Measurements from ENCODE around the gene RRP1B.
"Not testable (repeated sequence)": the region's sequence is repeated elsewhere in the genome, so short reads cannot be mapped to it uniquely, and the experiment has no call there.

Gene RRP1B, protein sequence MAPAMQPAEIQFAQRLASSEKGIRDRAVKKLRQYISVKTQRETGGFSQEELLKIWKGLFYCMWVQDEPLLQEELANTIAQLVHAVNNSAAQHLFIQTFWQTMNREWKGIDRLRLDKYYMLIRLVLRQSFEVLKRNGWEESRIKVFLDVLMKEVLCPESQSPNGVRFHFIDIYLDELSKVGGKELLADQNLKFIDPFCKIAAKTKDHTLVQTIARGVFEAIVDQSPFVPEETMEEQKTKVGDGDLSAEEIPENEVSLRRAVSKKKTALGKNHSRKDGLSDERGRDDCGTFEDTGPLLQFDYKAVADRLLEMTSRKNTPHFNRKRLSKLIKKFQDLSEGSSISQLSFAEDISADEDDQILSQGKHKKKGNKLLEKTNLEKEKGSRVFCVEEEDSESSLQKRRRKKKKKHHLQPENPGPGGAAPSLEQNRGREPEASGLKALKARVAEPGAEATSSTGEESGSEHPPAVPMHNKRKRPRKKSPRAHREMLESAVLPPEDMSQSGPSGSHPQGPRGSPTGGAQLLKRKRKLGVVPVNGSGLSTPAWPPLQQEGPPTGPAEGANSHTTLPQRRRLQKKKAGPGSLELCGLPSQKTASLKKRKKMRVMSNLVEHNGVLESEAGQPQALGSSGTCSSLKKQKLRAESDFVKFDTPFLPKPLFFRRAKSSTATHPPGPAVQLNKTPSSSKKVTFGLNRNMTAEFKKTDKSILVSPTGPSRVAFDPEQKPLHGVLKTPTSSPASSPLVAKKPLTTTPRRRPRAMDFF

DNA sequence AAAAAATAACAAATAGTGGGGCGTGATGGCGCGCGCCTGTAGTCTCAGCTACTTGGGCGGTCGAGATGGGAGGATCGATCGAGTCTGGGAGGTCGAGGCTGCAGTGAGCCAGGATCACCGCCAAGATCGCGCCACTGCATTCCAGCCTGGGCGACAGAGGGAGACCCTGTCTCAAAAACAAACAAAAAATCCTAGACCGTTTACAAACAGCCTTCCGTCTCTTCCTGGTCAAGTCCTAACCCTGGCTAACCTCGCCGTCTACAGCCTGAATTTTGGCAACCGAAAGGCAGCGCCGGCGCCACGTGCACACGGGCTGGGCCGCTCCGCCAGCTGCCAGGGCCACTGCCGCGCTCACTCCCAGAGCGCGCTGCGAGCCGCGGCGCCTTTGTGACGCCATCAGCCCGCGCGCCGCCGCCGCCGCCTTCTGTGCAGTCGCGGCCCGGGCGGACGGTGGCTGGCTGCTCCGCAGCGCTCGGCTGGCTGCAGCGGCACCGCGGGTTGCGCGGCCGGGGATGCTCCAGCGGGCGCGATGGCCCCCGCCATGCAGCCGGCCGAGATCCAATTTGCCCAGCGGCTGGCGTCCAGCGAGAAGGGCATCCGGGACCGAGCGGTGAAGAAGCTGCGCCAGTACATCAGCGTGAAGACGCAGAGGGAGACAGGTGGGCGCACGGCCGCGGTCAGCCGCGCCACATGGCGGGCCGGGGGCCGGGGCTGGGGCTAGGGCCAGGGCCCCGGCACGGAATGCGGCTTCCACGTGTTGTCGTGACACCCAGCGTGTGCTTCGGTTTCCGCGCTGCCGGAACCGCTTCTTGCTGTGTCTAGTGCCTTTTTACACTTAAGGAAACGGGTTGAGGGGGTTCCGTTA, at the start of gene RRP1B, which contains the start of gene HSF2BP:
Gene RRP1B (plus strand): TSS at position 425 of the 865 bp plus-strand sequence. CDS start 105 bp downstream, at position 530.
Gene HSF2BP (minus strand): TSS at position 353 of the 865 bp plus-strand sequence. CDS start 1,392 bp downstream, outside the sequence.
- peak in 52 of 56 donors; percentile 14 to 84 (median 66) for DNase-seq

DNA sequence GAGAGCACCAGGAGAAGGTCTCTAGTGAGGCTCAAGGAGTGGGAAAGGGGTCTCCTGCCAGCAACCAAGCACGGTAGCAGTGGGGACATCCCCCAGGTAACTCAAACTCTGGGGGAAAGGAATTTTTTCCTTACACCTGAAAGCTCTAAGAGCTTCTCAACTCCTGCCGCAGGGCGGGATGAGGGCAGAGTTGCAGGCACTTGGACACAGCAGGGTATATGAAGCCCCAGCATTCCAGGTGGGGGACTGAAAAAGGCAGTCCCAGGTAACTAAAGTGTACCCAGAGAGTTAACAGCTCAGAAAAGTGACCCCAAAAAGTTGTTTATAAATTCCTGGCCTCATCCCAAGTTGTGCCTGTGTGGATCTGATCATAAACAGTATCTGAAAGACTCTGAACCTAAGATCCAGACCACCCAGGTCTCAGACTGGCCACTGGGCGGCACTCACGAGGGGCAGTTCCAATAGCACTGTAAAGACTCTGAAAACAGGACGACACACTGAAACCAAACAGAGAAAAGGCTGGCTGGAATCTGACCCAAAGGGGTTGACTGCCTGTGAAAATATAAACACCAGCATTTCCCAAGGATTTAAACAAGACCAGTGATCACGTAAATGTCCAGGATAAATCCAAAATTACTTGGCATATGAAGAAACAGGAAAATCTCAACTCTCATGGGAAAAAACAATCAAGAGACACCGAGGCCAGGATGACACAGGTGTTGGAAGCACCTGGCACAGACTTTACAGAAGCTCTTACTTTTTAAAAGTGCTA, 47.6 kb upstream of the RRP1B start:
- DNase-seq, result peak in 16 of 56 donors; percentile 2 to 58 (median 10)

DNA sequence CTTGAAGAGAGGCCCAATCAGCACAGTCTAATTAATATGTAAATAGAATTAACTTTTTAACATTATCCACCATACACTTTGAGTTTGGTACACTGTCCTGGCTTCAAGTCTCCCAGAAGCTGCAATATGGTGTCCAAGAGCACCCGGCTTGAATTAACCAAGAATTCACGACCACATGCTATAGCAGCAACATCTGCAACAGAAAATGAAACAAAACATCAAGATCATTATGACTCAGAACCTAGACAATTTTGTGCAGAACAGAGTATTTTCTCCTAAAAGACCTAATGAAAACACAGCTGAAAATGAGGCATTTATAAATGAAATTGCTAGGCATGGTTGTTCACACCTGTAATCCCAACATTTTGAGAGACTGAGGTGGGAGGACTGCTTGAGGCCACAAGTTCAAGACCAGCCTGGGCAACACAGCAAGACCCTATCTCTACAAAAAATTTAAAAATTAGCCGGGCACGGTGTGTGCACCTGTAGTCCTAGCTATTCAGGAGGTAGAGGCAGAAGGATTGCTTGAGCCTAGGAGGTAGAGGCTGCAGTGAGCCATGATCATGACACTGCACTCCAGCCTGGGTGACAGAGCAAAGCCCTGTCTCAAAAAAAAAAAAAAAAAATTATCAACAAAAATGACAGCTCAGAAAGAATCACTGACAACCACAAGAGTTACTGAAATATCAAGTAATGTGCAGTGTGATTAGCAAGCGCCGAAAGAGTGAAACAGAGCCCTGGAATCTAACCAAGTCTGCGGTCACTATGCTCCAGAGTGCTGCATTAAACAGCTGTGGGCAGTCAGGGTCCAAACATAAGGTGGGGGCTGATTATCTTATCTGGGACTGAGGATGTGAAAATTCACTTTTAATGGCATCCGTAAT, 45.4 kb upstream of the RRP1B start:
- DNase-seq, result no peak

DNA sequence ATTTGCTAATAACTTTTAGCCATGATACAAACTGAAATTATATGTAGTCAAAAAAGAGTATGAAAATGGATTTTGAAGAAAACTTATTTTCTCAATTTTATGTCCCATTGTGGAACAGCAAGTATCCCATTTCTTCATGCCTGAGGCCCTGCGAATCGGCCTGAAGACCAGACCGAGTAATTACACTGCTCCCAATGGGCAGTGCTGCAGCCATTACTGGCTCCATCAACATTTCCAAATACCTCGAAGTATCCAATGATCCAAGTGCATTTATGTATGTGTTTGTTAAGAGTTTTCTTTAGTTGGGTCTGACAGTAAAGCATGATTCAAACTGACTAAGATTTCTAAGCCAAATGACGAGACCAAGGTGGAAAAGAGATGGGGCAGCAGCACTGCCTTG, 44.5 kb upstream of the RRP1B start:
- DNase-seq, result no peak

DNA sequence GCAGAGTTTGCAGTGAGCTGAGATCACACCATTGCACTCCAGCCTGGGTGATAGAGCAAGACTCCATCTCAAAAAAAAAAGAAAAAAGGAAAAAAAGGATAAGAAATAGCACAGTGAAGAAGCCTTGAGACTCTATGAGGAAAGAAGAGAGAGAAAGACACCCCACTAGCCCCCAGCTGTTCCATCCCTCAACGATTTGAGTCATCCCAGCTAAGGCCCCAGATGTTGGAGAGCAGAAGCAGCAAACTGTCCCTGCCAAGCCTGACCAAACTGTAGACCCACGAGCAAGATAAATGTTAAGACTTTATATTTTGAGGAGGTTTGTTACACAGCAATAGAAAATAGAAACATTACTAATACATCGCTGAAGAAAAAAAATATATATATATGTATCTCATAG, 42.5 kb upstream of the RRP1B start:
- DNase-seq, result not testable (repeated sequence)

DNA sequence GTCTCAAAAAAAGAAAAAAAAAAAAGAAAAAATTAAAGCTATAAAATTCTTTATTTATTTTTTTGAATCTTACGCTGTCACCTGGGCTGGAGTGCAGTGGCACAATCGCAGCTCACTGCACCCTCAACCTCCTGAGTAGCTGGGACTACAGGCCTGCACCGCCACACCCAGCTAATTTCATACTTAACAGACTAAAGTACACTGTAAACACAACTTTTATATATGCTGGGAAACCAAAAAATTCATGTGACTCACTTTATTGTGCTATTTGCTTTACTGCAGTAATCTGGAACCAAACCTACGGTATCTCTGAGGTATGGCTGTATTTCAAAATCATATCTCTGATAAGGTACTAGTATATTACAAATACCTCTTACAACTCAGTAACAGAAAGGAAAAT, 40.4 kb upstream of the RRP1B start:
- DNase-seq, result no peak

DNA sequence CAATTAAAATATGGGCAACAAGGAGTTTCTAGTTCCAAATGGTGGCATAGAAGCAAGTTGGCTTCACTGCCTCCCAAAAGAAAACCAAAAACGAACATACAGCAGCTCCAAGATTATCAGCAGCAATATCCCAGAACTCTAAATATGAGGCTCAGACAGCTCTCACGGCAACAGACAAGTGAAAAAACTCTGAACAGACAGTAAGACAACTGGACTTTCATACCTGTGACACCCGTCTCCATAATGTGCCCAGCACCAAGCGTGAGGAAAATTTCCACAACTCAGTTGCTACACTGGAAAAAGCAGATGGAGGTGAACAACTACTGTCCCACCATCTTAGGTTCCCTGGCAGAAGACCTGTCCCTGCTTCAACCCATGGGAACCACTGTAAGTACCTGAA, 40.0 kb upstream of the RRP1B start:
- DNase-seq, result no peak

DNA sequence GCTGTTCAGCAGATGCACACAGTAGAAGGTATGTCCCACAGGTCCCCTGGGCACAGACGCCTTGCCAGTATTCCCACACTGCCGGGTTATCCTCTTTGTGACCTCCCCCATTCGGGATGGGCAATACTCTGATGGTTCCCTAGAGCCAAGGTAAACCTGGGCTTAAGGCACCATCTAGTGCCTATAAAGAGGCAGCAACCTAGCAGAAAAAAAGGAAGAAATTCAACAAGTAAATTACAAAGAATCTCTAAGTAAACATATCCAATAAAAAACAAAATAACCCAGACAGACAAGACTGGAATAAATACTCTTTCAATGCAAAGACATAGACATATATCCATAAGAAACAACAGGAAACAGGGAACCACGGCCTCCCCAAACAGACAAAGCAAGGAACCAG, 39.5 kb upstream of the RRP1B start:
- DNase-seq, result no peak

DNA sequence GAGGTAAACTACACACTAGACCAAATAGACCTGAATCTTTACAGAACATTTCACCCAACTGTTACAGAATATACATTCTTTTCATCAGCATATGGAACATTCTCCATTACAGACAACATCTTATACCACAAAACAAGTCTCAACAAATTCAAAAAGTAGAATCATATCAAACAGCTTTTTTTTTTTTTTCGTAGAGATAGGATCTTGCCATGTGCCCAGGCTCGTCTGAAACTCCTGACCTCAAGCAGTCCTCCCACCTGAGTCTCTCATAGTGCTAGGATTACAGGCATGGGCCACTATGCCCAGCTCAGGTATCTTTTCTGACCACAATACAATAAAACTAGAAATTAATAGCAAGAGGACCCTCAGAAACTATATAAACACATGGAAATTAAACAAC, 36.6 kb upstream of the RRP1B start:
- DNase-seq, result no peak

DNA sequence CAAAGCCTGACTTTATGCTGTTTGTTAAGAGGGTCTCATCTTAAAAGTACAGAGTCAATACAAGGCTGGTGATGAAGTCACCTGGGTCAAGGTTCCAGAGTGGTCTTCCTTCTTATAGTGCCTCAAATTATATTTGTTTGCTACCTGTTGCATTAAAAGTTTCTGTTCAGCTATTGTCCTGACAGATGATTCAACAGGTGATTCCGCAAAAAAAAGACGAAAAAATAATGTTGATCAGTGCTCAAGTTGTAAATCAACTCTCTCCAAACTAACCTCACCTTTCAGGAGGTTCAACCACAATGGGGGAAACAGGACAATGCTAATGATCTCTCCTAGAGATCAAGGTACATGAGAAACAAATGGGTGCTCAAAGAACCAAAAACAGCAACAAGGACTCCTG, 35.8 kb upstream of the RRP1B start:
- no peak for DNase-seq

DNA sequence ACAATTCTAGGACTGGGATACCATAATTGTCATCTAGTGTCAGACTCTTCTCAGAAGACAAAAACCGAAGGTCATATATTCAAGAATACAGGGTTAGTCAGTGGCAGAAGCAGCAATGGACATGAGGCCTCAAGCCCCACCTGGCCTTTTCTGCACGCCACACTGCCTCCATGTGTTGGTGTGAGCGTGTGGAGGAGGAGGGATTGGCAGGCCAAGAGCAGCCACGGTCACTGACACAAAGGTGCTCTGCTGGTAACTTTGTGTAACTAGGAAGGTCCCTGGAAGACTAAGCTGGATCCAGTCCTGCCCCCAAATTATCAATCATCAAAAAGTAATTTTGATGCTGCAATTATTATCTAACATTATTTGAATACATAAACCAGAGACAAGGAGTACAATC, 35.0 kb upstream of the RRP1B start:
- DNase-seq, result no peak

DNA sequence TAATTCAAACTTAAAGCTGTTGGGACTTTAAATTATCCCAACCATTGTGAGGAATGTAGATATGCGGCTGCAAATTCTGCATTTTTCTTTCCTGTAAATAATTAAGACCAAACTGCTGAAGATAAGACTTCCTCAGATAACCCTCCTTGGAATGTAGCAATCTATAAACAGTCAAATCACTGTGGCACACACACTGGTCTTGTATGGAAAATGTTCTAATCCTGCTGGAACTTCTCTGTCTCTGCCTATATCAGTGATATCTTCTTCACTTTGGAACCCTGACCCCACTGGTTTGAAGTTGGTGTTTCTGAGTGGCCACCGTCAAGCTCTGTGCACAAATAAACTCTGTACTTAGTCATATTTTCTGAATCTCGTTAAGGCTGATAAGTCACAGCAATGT, 33.0 kb upstream of the RRP1B start:
- no peak for DNase-seq

DNA sequence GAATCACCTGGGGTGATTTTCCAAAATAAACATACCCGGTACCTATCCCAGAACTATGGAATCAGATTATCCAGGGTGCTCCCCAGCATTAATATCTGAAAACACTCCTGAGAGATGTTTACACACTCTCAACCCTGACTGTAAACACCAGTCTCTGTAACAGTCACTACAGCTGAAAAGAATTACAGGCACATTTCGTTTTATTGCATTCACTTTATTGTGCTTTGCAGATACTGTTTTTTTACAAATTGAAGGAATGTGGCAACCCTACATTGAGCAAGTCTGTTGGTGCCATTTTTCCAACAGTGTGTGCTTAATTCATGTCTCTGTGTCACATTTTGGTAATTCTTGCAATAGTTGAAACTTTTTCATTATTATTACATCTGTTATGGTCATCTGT, 31.8 kb upstream of the RRP1B start:
- no peak for DNase-seq

DNA sequence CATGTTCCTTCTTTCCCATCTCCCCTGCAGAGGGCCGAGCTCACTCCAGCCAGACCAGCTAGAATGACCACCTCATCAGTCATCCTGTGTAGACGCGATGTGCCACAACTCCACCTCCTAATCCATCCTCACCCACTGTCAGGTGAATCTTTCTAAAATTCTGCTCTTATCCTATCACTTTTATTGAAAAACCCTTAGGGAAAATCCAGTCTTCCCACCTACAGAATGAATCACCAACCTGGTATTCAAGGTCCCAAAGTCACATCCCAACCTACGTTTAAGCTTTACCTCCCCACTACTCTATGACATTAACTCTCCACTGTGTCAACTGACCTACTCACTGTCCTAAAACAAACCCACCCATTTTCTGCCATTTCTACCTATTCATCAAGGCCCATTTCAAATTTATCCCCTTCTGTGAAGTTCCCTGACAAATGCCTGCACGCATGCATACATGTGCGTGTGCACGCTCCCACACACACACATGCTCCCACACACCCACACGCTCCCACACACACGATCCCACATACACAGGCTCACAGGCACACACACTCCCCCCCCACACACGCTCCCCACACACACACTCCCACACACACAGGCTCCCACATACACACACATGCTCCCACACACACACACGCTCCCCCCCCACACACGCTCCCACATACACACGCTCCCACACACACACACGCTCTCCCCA, 27.8 kb upstream of the RRP1B start:
- no peak for DNase-seq

DNA sequence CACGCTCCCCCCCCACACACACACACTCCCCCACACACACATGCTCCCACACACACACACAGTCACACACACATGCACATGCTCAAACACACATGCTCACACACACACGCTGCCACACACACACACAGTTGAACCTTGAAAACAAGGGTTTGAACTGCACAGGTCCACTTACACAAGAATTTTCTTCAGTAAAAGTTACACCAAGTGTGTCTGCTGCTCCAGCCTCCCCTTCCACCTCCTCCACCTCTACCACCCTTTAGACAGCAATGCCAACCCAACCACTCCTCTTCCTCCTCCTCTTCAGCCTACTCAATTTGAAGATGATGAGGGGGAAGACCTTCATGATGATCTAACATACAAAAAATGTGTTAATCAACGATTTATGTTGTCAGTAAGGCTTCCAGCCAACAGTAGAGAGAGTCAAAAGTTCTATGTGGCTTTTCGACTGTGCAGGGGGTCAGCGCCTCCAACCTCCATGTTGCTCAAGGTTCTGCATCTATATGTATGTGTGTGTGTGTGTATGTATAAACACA, 26.9 kb upstream of the RRP1B start:
- DNase-seq, result no peak

DNA sequence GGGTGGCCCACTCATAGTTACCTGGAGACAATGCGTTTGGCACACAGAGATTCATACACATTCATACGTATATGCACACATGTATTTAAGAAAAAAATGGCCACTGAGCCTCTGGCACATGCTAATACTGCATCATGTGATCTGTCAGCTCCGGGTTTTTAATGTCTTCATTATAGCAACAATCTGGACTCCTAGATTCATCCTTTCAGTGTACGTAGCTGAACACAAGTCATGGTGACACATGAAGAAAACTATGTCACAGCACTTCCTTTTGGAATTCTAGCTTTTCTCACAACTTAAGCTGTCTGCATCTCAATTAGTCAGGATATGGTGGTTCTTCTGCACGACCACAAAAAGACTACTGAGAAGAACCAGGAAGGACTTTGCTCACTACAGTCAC, 24.7 kb upstream of the RRP1B start:
- DNase-seq, result no peak

DNA sequence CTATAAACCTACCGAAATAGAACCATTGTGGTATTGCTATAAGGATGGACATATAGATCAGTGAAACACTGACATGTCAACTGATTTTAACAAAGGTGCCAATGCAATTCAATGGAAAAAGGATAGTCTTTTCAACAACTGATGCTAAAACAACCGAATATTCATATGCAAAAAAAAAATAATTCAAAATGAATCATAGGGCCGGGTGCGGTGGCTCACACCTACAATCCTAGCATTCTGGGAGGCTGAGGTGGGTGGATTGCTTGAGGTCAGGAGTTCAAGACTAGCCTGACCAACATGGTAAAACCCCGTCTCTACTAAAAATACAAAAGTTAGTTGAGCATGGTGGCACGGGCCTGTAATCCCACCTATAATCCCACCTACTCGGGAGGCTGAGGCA, 23.9 kb upstream of the RRP1B start:
- DNase-seq, result no peak

DNA sequence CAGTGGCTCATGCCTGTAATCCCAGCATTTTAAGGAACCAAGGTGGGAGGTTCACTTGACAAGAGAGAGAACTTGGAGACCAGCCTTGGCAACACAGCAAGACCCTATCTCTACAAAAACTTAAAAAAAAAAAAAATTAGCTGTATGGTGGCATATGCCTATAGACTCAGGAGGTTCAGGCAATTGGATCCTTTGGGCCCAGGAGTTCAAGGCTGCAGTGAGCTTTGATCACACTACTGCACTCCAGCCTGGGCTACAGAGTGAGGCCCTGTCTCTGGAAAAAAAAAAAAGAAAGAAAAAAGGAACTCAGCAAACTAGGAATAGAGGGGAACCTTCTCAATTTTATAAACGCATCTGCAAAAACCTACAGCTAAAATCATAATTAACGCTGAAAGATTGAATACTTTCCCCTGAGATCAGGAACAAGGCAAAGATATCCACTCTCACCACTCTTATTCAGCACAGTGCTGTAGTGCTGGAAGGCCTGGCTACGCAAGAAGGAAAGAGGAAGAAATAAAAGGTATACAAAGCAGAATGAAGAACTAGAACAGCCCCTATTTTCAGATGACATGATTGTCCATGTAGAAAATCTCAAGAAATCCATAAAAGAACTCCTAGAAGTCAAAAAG, 21.7 kb upstream of the RRP1B start:
- no peak for DNase-seq

Measured in nucleus accumbens (tissue), 56 donors.